Brain microvascular endothelial cell (primary cell): ENCODE data around the gene SERPINB11.

Experiments
- DNase-seq: peaks from one replicate; pipeline ENCODE4 v3.0.0-alpha.2; 2020
- H3K27ac ChIP-seq: fragments of 250-450 bp; sonication (Bioruptor Pico); 2 replicates; pipeline ENCODE4 v1.5.1; 2020; ENCODE audit warnings: mild to moderate bottlenecking, moderate library complexity
- H3K27me3 ChIP-seq: fragments of 250-450 bp; sonication (Bioruptor Pico); replicated peaks from 2 replicates; pipeline ENCODE4 v1.5.1; 2020; ENCODE audit warnings: mild to moderate bottlenecking
- H3K36me3 ChIP-seq: fragments of 250-450 bp; sonication (Bioruptor Pico); replicated peaks from 2 replicates; pipeline ENCODE4 v1.5.1; 2020; ENCODE audit warnings: mild to moderate bottlenecking
- H3K4me3 ChIP-seq: 2 replicates; pipeline ENCODE4 v1.5.1; 2011; ENCODE audit warnings: low read depth, mild to moderate bottlenecking, control low read depth, low read length, moderate library complexity
- in situ Hi-C: cut with HindIII; loops from 2 replicates; pipeline ENCODE4 v1.10.0; 2017; ENCODE audit warnings: low sequenced_read_pairs, low pct_ligation_motif_present
- TF ChIP-seq, protein P1 (sequence below): IDR thresholded peaks from 2 replicates; pipeline ENCODE4 v1.5.1; 2011; ENCODE audit warnings: low read depth, mild to moderate bottlenecking, moderate library complexity, low read length, control low read depth, inconsistent platforms; ENCODE audit errors: missing control alignments

The SERPINB11 gene

DNA sequence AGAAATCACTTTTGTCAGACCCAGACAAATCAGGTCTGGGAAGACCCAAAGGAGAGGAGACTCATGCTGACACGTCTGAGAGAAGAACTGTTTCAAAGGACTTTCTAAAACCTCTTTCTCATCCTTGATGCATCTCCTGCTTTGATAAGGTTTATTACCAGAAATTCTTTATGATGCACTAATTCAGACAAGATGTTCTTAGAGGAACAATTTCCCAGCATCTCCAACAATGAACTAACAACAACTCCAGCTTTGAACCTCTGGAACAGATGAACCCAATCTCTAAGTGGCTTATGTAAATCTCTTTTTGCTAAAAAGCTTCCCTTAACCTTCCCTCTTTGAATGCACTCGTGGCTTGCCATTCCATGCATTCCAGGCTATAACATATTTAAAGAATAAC, 15.9 kb upstream of the SERPINB11 start:
- DNase-seq, result no peak
- Histone ChIP-seq H3K27me3 (no peaks in the 10 kb centered on the region), H3K36me3 (no peaks in the 10 kb centered on the region), H3K27ac (no peak overlapping the region), H3K4me3 (no peak overlapping the region)
- TF ChIP-seq, protein P1, sequence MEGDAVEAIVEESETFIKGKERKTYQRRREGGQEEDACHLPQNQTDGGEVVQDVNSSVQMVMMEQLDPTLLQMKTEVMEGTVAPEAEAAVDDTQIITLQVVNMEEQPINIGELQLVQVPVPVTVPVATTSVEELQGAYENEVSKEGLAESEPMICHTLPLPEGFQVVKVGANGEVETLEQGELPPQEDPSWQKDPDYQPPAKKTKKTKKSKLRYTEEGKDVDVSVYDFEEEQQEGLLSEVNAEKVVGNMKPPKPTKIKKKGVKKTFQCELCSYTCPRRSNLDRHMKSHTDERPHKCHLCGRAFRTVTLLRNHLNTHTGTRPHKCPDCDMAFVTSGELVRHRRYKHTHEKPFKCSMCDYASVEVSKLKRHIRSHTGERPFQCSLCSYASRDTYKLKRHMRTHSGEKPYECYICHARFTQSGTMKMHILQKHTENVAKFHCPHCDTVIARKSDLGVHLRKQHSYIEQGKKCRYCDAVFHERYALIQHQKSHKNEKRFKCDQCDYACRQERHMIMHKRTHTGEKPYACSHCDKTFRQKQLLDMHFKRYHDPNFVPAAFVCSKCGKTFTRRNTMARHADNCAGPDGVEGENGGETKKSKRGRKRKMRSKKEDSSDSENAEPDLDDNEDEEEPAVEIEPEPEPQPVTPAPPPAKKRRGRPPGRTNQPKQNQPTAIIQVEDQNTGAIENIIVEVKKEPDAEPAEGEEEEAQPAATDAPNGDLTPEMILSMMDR, result no peak
- in situ Hi-C loops, result no loop called here

DNA sequence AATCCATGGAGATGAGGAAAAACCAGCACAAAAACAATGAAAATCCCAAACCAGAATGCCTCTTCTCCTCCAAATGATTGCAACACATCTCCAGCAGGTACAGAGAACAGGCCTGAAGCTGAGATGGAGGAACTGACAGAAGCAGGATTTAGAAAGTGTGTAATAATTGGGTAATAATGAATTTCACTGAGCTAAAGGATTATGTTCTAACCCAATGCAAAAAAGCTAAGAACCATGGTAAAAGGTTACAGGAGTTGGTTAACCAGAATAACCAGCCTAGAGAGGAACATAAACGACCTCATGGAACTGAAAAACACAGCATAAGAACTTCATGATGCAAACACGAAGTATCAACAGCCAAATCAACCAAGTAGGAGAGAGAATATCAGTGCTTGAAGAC, 13.7 kb upstream of the SERPINB11 start:
- H3K27ac ChIP-seq, result no peak overlapping the region
- H3K27me3 ChIP-seq, result no peaks in the 10 kb centered on the region
- in situ Hi-C loops, result no loop called here
- H3K36me3 ChIP-seq, result no peaks in the 10 kb centered on the region
- H3K4me3 ChIP-seq, result no peak overlapping the region
- DNase-seq, result no peak
- TF ChIP-seq, protein P1, result no peak

DNA sequence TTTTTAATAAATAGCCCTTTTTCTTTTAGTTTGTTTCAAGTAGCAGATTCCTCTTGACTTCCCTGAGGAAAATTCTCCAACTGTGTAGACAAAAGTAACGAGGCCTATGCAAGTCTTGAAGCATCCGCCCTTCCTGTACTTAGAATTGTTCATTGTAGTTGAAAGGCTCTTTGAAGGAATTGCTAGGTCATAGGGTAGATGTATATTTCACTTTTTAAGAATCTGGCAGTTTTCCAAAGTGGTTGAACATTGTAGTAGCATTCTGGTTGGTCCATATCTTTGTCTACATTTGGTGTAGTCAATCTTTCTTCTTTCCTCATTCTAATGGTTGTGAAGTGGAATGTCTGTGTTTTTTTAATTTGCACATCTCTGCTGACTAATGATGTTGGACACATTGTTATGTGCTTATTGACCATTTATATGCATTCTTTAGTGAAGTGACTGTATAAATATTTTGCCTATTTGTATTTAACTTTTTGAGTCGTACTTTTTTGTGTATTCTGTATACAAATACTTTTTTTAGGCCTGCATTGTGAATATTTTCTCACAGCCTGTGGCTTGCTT, 5.6 kb upstream of the SERPINB11 start:
- H3K36me3 ChIP-seq, result no peaks in the 10 kb centered on the region
- no peak overlapping the region for H3K27ac ChIP-seq
- no peaks in the 10 kb centered on the region for H3K27me3 ChIP-seq
- in situ Hi-C loops, result no loop called here
- TF ChIP-seq, protein P1, result no peak
- H3K4me3 ChIP-seq, result no peak overlapping the region
- DNase-seq, result no peak

DNA sequence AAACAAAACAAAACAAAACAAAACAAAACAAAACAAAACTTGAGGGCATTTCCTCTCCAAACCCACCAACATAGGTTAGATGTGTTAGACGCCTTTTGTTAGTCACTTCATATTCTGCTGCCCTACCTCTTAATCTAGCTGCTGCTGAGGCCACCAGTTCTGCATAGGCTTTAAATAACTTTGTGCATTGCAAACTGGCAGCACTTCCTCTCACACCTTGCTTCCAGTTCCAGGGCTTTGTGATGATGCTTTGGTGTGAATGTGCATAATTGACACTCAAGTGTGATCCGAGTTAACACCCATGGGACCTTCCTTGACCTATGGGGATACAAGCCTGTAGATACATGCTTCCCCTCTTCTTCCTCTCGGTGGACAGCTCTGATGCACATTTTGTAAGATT, 2.3 kb upstream of the SERPINB11 start:
- DNase-seq, result no peak
- H3K4me3 ChIP-seq, result no peak overlapping the region
- H3K27me3 ChIP-seq, result no peaks in the 10 kb centered on the region
- H3K27ac ChIP-seq, result no peak overlapping the region
- TF ChIP-seq, protein P1, result no peak
- in situ Hi-C loops, result no loop called here
- no peaks in the 10 kb centered on the region for H3K36me3 ChIP-seq

DNA sequence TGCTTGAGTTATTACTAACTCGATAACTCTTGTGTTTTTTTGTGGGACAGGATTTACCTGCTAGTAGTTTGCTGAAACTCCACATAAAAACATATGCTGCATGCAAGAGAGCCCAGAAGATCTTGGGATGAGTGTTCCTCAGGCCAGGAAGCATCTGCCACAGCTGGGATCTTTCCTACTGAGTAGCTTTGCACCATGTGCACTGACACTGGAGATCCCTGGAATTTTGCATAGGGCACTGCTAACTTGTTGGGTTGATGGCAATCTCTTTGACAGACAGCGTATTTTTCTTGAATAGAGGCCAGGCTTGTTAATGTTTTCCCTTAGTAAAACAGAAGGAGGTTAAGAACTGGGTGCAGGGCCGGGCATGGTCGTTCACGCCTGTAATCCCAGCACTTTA, 808 bp upstream of the SERPINB11 start:
- H3K27ac ChIP-seq, result no peak overlapping the region
- TF ChIP-seq, protein P1, result no peak
- DNase-seq, result no peak
- no peaks in the 10 kb centered on the region for H3K36me3 ChIP-seq
- no peaks in the 10 kb centered on the region for H3K27me3 ChIP-seq
- no peak overlapping the region for H3K4me3 ChIP-seq
- in situ Hi-C loops, result no loop called here

DNA sequence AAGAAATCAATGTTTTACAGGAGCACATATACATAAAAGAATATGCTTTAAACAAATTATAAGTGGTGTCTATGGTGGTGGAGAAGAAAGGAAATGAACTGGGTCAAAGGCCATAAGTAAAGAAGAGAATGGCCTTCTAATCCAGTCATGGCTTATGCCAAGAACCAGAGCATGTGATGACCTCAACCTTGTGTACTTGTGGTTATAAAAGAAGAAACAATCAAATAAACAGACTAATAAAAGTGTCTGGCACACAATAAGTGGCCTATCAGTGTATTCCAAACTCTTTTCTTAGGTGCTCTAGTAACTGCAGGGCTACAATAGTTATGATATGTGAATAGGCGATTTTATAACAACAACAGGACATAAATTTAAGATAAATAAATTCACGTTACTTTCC, 2.6 kb downstream of the SERPINB11 start:
- Histone ChIP-seq H3K36me3 (no peaks in the 10 kb centered on the region), H3K27me3 (no peaks in the 10 kb centered on the region), H3K27ac (no peak overlapping the region), H3K4me3 (no peak overlapping the region)
- TF ChIP-seq, protein P1, result no peak
- no peak for DNase-seq
- in situ Hi-C loops, result no loop called here
